ENCODE results near the gene TSPAN9.

DNA sequence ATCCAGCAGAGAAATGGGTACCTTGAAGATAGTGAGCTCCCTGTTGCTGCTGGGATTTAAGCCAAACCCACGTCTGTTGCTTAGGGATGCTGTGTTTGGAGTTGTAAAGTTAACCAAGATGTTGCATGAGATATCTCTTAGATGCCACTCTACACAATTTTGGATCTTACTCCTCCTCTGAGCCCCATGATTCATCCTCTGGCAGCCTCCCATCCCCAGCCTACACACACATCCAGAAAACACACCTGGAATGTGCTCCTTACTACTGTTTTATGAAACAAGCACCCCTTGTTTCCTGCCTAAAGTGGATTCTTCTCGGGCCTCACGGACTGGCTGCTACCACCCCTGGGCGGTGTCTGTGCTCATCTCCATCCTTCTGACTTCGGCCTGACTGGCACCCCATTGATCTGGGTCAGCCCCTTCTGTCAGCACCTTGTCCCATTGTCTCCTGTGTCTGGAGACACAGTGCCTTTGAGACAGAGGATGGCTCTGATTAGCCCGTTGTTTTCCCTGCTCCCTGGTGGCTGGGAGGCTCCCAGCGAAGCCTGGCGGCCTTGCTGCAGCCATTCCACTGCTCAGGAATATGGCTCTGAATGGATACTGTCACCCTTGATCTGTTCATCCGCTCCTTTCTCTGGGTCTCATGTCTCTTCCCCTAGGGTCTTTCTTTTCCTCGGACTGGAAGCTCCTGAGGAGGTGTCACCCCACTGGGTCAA is 24.3 kb downstream of the TSPAN9 start:
- TF ChIP-seq, protein P1, sequence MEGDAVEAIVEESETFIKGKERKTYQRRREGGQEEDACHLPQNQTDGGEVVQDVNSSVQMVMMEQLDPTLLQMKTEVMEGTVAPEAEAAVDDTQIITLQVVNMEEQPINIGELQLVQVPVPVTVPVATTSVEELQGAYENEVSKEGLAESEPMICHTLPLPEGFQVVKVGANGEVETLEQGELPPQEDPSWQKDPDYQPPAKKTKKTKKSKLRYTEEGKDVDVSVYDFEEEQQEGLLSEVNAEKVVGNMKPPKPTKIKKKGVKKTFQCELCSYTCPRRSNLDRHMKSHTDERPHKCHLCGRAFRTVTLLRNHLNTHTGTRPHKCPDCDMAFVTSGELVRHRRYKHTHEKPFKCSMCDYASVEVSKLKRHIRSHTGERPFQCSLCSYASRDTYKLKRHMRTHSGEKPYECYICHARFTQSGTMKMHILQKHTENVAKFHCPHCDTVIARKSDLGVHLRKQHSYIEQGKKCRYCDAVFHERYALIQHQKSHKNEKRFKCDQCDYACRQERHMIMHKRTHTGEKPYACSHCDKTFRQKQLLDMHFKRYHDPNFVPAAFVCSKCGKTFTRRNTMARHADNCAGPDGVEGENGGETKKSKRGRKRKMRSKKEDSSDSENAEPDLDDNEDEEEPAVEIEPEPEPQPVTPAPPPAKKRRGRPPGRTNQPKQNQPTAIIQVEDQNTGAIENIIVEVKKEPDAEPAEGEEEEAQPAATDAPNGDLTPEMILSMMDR (IDR thresholded peaks at IDR 0.05): no peak
- no peak for TF ChIP-seq YY1 (IDR thresholded peaks at IDR 0.05; ENCODE audit: low read depth)
- no peak for TF ChIP-seq JUND (IDR thresholded peaks at IDR 0.05)
- no peak for TF ChIP-seq RAD21 (IDR thresholded peaks at IDR 0.05; ENCODE audit: low read length)

All from SK-N-SH (cell line).